NCI-H69 (cell line): ENCODE results near the gene PYGM.
A peak's percentile ranks its signal among the peaks of the same experiment; 100 is the strongest.
"Not testable (repeated sequence)": the region's sequence is repeated elsewhere in the genome, so short reads cannot be mapped to it uniquely, and the experiment has no call there.

Experiments
- DNase-seq: peaks from one replicate; lab custom pipeline; 2025; lab: John Stamatoyannopoulos, UW

The PYGM gene

DNA sequence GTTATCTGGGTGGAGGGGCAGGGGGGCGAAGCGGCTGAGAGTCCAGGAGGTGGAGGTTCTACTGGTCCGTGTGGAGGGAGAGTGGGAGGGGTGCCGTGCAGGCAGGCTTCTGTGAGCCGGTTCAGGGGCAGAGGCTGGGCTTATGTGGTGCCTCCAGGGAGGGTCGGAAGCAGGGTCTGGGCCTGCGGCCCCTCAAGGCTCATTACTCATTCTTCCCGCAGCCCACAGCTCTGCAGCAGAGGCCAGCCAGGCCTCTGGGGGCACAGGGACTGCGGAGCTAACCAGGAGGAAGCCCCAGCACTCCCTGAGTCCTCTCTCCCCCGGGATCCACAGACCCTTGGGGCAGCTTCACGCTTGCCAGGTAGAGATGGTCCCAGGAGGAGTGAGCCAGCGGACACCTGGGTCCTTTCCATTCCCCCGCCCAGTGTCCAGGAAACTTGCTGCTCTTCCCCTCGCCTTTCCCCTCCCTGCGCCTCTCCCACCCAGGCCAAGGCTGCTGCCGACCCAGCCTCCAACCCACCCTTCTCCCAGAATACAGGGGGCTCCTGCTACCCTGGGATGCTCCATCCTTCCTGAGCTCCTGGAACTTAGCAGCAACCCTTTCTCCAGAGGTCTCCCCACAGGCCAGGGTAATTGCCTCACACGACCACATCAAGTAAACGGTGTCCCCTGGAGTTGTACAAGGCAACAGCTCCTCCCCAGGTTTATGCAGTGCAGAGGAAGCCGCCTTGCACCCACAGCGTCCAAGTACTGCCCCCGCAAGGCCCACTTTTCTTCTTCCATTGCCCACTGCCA is 43.1 kb downstream of the PYGM start:
- no peak for DNase-seq

GRCh38 chr11:64715756-64716472 is 43.9 kb downstream of the PYGM start:
- peak; percentile 47 for DNase-seq

GRCh38 chr11:64715110-64715509 is 44.7 kb downstream of the PYGM start:
- no peak for DNase-seq

- no peak for DNase-seq
These were observed 45.1 kb downstream of the PYGM start for GRCh38 chr11:64714666-64715065.

- no peak for DNase-seq
These were observed 45.9 kb downstream of the PYGM start for GRCh38 chr11:64713781-64714363.

DNA sequence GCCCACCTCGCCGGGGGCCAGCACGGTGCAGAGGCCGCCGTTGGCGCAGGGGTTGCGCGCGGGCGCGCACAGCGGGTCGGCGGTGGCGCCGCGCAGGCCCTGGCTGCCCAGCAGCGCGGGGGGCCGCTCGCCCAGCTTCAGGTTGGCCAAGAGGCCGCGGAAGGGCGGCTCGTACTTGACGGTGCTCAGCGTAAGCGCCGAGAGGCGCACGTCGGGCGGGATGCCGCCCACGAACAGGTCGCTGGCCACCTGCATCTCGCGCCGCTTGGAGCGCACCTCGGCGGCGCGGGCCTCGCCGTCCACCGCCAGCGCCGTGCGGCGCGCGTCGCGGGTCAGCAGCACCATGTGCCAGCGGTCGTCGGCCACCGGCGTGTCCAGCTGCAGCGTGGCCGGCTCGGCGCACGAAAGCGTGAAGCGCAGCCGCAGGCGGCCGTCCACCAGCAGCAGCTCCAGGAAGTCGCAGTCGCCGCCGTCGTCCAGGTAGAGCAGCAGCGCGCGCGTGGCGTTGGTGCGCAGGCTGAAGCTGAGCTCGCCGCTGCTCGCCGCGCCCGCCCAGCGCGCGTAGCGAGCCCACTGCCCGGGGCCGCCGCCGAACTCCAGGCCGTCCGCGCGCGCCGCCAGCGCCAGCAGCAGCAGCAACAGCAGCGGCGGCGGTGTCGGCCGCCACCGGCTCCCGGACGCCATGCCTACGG is 46.6 kb downstream of the PYGM start:
- peak; percentile 83 for DNase-seq

- DNase-seq, result no peak
These were observed 47.3 kb downstream of the PYGM start for GRCh38 chr11:64712430-64713015.

DNA sequence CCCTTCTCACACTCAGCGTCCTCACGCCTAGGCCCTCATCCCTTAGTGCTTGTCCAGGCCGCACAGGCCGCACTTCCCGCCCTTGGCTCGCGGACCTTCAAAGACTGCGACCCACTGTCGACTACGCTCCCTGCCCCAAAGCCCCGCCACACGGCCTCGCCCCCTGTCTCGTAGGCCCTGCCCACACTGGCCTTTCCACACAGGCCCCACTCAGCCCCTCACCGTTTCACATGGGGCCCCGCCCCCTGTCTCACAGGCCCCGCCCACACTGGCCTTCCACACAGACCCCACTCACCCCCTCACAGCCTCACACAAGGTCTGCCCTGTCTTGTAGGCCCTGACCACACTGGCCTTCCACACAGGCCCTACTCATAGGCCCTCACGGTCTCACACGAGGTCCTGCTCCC is 47.8 kb downstream of the PYGM start:
- DNase-seq, result no peak

GRCh38 chr11:64711138-64711955 is 48.4 kb downstream of the PYGM start:
- no peak for DNase-seq

- DNase-seq, result no peak
These were observed 49.2 kb downstream of the PYGM start for GRCh38 chr11:64710418-64711137.

- DNase-seq, result no peak
These were observed 54.3 kb downstream of the PYGM start for GRCh38 chr11:64705501-64705900.

DNA sequence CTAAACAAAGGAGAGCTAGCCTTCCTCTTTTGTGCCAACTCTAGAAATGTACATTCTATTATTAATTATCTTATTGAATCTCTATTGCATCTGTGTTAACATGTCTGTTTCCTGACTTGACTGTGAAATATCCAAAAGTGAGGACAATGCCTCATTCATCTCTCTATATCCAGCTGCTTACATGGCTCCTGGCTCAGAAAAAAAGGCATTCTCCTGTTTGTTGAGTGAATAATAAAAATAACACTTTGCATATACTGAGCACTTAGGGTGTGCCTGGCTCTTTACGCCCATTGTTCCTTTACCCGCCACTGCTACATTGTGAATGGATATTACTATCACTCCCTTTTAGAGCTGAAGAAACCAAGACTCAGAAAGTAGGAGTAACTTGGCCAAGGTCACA is 56.7 kb downstream of the PYGM start:
- DNase-seq, result no peak

DNA sequence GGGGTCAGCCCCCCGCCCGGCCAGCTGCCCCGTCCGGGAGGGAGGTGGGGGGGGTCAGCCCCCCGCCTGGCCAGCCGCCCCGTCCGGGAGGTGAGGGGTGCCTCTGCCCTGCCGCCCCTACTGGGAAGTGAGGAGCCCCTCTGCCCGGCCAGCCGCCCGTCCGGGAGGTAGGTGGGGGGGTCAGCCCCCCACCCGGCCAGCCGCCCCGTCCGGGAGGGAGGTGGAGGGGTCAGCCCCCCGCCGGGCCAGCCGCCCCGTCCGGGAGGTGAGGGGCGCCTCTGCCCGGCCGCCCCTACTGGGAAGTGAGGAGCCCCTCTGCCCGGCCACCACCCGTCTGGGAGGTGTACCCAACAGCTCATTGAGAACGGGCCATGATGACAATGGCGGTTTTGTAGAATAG is 57.8 kb downstream of the PYGM start:
- not testable (repeated sequence) for DNase-seq

DNA sequence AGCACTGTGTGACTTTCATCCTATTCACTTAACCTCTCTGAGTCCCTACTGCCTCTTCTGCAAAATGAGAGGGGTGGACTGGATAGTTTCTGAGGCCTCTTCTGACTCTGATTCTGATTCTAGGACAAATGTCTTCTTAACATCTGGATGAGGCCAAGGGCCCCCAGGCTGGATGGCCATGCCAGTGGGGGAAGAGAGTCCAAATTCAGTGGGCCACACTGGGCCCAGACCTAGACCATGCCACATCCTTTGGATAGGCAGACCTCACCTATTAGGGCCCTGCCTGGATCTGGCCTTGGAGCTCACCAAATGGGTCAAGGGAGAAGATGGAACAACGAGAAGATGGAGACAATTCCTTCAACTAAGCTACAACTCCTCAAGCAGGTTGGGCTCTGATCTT is 61.3 kb downstream of the PYGM start:
- DNase-seq, result no peak

- no peak for DNase-seq
These were observed 62.0 kb downstream of the PYGM start for GRCh38 chr11:64697663-64698375.
